ENCODE data around the gene ADGRG2.
A peak's percentile ranks its signal among the peaks of the same experiment; 100 is the strongest.

DNA sequence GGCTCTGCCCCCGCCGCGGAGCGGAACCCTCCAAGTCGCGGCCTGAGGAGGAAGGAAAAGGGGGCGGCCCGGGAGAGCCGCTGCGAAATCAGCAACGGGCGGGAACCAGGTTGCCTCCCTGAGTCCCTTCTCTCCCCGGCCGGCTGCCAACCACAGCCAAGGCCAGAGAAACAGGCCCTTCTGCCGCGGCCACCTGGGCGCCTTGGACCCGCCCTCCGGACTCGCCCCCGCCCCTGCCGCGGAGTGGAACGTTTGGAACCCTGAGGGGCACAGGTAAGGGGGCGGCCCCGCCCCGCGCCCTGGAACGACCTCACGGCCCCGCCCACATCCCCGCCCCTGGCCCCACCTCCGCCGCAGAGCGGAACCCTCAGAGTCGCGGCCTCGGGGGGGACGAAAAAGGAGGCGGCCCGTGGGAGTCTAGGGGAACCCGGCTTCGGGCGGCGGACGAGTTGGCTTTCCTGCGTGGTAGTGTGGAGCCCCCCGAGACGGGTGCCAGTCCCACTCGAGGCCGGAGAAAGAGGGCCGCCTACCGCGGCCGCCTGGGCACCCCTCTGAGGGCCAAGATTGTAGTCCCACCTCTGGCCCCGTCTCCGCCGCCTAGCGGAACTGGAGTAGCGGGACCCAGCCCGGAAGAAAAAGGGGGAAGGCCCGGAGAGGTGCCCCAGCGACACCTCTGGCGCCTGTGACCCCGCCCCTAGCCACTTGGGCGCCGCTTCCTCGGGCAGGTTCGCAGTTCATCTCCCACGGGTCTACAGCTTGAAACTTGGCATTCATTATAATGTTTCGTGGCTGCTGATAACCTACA is 137.7 kb downstream of the ADGRG2 start:
- no peak for TF ChIP-seq CHD1 (IDR thresholded peaks at IDR 0.05; ENCODE audit: low read length)
- TF ChIP-seq MAFF (IDR thresholded peaks at IDR 0.05; ENCODE audit: low read length), result no peak
- TF ChIP-seq HMG20A (CRISPR knock-in tag; conservative IDR thresholded peaks at IDR 0.05), result no peak
- TF ChIP-seq, protein P1, sequence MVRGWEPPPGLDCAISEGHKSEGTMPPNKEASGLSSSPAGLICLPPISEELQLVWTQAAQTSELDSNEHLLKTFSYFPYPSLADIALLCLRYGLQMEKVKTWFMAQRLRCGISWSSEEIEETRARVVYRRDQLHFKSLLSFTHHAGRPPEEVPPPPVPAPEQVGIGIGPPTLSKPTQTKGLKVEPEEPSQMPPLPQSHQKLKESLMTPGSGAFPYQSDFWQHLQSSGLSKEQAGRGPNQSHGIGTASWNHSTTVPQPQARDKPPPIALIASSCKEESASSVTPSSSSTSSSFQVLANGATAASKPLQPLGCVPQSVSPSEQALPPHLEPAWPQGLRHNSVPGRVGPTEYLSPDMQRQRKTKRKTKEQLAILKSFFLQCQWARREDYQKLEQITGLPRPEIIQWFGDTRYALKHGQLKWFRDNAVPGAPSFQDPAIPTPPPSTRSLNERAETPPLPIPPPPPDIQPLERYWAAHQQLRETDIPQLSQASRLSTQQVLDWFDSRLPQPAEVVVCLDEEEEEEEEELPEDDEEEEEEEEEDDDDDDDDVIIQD (CRISPR knock-in tag; IDR thresholded peaks at IDR 0.05), result no peak
- TF ChIP-seq, protein P2, sequence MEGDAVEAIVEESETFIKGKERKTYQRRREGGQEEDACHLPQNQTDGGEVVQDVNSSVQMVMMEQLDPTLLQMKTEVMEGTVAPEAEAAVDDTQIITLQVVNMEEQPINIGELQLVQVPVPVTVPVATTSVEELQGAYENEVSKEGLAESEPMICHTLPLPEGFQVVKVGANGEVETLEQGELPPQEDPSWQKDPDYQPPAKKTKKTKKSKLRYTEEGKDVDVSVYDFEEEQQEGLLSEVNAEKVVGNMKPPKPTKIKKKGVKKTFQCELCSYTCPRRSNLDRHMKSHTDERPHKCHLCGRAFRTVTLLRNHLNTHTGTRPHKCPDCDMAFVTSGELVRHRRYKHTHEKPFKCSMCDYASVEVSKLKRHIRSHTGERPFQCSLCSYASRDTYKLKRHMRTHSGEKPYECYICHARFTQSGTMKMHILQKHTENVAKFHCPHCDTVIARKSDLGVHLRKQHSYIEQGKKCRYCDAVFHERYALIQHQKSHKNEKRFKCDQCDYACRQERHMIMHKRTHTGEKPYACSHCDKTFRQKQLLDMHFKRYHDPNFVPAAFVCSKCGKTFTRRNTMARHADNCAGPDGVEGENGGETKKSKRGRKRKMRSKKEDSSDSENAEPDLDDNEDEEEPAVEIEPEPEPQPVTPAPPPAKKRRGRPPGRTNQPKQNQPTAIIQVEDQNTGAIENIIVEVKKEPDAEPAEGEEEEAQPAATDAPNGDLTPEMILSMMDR (IDR thresholded peaks at IDR 0.05 in 2 of 3, conservative IDR thresholded peaks at IDR 0.05 in 1 of 3; ENCODE audit: insufficient read depth in 2 of 3, low read depth in 1 of 3, low read length in 3 of 3), result peak in 1 of 3 experiments; percentile 8; a peak in 1 of 6 replicates
- TF ChIP-seq POLR2AphosphoS5 (IDR thresholded peaks at IDR 0.05; ENCODE audit: control insufficient read depth, insufficient read depth, low read depth, low read length), result peak; percentile 66; the same call in 1 of the 2 replicates

Data from K562 (cell line).